Suprapubic skin (tissue), 3 donors: ENCODE results near the gene PRKCE.

ENCODE experiments used
- CTCF ChIP-seq, 2 donors: fragments of 200-600 bp in 1 of 2; fragments of 450-650 bp in 1 of 2; sonication (generic) in 1 of 2; IDR thresholded peaks; one replicate each; pipeline ENCODE4 v1.5.1; 2016 to 2019; ENCODE audit warnings: antibody characterized with exemption in 2 of 2, mild to moderate bottlenecking in 1 of 2, moderate library complexity in 1 of 2
- EP300 ChIP-seq: sonication (generic); formaldehyde crosslinking; IDR thresholded peaks from one replicate; pipeline ENCODE4 v1.6.1; 2017; ENCODE audit warnings: antibody characterized with exemption

- TF ChIP-seq CTCF (IDR thresholded peaks at IDR 0.05): no peak
- no peak for TF ChIP-seq EP300
Measured at GRCh38 chr2:45992021-45992740, 340.7 kb downstream of the PRKCE start.
